ENCODE measurements around the gene LYSMD1.

The LYSMD1 gene

DNA sequence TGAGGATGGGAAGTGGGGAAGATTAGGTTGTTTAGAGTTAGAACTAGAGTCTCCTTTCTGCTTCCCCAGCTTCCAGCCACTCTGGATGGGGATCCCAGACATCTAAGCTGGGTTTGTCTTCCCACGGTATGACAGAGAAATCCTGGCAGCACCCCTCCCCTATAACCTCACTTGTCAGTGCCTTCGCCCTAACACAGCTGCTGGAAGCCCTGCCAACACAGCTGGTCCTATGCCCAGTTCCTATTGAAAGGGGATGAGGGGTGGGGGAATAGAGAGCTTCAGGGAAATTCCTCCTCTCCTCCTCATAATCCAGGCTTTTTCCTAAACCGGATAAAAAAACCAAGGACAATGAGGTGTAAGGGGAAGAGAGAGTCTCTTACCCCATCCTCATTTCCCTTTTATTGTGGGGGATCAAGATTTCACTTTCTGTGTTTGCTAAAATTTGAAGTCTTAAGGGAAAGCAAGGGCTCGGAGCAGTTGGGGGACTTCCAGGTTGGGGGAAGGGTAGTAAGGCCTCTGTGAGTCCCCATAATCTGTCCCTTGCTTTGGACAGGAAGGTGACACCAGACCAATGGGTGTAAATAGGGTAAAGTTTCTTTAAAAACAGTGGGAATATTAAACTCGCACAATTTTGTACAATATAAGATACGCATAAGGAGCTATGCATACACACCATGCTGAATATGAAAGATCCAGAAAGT, 9.5 kb upstream of the LYSMD1 start:
- DNase-seq = no peak

DNA sequence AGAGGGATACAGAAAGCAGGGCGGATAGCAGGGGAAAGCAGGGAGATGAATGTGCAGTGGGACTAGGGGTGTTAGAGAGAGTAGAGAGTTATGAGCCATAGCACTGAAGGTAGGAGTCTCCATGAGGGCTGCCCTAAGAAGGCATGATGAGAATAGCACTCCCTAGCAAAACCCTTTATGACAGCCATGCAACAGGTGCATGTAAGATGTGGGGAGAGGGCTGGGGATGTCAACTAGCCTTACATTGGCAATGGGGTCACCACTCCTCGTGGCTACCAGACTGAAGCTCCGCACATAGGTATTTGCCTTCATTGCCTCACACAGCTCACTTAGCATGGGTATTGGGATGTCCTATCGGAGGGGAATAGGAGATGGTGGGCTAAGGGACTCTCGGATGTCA, 5.5 kb upstream of the LYSMD1 start:
- no peak for DNase-seq

DNA sequence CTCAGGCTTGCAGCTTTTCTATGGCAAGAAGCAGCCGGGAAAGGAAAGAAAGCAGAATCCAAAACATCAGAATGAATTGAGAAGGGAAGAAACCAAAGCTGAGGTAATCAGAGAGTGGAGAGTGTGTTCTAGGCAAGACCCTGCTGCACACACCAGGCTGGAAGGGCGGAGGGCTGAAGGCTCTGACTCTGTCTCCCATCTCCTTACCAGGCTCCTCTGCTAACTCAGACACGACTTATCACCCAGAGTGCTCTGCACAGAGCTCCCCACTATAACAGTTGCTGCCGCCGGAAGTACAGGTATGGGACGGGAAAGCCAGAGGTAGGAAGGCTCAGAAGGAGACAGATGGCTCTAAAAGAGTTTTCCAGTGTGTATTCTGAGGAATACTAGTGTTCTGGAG, 1.4 kb upstream of the LYSMD1 start:
- no peak for DNase-seq

DNA sequence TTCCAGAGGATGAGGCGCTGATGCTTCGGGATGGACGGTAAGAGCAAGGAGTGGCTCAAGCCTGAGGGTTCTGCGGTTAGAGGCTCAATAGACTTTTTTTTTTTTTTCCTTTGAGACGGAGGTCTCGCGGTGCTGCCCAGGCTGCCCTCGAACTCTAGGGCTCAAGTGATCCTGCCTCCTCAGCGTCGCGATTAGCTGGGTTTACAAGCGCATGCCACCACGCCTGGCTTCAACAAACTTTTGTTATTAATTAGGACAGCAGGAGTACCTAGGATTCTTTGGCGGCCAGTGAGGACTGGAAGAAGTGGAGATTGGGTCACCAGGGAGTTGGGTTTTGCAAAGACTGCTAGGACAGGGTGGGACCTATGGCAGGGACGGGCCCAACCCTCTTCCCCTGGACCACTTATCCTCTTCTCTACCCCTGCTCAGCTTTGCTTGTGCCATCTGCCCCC, 829 bp upstream of the LYSMD1 start:
- peak; percentile 12 to 56 (median 36) for DNase-seq

DNA sequence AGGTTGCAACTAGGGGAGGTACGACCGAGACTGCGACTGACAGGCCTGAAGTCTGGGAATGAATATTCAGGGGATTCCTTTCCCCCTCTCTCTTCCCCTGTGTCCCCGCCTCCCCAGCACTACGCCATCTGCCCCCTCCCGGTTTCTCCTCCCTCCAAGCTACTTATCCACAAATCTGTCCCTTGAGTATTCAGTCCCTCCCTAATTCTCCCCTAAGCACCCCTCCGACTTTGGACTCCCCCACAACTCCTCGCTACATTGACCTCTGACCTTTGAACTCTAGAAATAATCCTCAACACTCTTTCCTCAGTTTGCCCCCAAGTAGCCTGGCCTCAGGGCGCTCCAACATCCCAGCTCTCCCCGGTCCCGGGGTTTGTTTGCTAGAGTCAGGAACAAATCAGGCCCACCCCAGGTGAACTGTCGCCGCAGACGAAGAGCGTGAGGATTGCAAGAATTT, 393 bp downstream of the LYSMD1 start:
- DNase-seq = no peak

DNA sequence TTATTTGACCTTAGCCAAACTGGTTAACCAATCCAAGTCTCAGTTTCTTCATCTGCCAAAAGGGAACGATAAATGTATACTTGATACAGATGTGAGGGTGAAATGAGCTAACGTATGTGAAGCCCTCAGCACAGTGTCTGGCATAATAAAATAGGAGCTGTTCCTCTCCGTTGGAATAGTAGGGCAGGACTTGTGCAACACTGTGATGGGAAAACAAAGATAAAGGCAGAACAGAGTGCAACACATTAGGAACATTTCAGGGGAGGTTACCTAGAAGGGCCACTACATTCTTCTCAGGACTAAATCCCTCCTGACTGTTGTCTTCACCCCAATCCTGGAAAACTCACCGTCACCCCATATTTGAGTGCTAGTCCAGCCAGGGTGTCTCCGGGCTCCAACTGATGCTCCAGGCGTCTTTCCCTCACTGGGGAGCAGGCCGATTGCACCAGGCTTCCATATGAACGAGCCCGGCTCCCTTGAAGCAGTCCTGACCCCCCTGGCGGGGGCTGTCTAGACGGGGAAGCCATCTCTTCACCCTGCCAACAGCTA, 896 bp downstream of the LYSMD1 start:
- DNase-seq = no peak

DNA sequence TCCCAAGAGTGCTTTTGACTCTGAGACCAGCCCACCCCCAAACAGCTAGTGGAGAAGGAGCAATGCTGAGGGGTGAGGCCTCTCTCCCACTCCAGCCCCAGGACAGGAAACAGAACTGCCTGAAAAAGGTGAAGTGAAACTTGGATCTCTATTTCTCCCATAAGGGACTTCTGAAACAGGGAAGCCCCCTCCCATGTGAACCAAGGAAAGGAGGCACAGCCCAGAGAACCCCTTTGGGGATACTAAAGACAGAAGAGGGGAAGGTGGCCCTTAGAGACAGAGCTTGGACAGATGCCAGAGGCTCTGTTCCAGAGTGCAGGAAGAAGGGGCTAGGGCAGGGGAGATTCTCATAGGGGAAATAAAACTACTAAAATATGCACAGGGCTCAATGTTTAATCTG, 6.3 kb downstream of the LYSMD1 start:
- peak; percentile 47 to 70 (median 66) for DNase-seq

DNA sequence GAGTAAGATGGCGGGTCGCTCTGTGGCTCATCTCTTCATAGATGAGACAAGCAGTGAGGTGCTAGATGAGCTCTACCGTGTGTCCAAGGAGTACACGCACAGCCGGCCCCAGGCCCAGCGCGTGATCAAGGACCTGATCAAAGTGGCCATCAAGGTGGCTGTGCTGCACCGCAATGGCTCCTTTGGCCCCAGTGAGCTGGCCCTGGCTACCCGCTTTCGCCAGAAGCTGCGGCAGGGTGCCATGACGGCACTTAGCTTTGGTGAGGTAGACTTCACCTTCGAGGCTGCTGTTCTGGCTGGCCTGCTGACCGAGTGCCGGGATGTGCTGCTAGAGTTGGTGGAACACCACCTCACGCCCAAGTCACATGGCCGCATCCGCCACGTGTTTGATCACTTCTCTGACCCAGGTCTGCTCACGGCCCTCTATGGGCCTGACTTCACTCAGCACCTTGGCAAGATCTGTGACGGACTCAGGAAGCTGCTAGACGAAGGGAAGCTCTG, 6.9 kb downstream of the LYSMD1 start:
- peak in 1 of 4 experiments; percentile 37 for DNase-seq

DNA sequence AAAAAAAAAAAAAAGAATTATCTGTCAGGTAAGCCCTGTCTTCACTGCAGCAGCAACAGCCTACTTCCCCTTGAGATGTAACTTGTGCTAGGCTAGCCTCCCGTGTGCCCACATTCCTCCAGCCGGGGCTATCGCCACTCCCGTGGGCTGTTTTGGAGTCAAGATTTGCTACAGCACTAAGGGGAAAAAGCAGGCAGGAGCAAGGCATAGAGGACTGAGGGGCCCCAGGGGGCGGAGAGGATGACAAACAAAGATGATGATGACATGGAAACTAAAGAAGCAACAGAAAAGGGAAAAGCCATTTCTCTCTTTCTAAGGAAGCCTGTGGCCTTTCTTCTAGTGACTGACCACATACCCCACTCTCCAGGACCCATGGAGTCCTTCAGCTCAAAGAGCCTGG, 7.4 kb downstream of the LYSMD1 start:
- peak; percentile 18 to 57 (median 52) for DNase-seq

DNA sequence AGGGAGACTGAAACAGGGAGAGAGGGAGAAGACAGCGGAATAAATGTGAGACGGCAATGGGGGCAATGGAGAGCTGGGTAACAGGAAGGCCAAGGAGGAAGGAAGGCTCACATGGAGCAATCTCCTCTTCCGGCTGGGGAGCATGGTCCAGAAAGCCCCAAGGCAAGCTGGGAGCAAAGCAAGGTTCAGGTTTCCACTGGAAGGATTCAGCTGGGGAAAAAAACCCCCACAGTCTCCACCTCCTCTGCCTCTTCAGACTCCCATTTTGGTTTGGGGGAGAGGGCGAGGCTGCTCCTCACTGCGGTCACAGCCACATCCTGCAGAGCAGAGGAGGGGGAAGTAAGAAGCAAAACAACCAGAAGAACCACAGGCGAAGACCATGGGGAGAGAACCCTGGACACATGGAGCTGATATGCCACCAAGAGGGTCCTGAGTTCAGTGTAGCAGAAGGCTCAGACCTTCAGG, 8.6 kb downstream of the LYSMD1 start:
- DNase-seq = peak; percentile 59 to 82 (median 75)

DNA sequence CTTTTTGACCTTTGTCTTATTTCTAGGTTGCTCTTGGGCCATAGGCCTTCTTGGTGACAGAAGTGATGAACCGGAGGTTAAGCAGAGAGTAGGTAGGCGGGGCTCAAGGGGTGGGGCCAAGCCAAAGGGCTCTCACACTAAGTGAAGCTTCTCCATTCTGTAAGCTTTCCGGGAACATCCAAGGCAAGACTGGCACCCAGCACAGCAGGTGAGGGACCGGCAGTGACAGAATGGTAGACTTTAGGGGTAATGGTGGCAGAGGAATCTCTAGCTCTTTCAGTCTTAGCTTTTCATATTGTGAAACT, 9.2 kb downstream of the LYSMD1 start, which contains the start of gene TNFAIP8L2:
Gene TNFAIP8L2 (plus strand): TSS at position 135 of the 305 bp plus-strand sequence. CDS start 2,049 bp downstream, outside the sequence.
- DNase-seq = peak; percentile 76 to 91 (median 88)

DNA sequence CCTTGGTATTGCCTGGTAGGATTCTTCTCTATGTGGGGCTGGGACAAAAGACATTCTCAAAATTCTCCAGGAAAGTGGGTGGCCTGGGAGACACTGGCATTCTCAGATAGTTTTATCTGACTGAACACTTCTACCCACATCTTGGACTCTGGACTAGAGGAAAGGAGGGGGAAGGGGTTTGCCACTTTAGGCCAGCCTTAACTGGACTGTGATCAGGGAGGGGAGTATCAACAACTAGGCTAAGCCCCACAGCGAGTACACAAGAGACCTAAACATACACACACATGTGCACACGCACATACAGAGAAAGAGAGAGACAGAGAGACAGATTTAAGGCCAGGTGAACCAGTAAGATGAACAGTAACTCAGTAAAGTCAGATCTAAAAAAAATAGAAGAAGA, 18.0 kb downstream of the LYSMD1 start:
- no peak for DNase-seq

DNA sequence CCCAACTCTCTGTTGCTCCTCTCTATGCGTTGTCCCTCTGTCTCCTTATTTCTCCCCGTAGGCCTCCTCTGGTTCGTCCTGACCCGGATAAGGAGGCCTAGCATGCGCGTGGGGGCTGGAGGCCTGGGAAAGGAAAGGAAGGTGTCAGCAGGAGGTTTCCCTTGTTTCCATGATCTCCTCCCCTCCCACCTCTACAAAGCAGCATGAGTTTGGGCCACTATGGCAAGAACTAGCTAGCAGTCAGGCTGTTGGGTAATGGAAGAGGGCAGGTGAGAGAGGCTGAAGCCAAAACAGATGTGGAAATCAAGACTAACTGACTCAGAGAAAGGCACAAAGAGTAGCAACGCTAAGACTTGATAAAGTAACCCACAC, 18.6 kb downstream of the LYSMD1 start:
- DNase-seq = no peak

DNA sequence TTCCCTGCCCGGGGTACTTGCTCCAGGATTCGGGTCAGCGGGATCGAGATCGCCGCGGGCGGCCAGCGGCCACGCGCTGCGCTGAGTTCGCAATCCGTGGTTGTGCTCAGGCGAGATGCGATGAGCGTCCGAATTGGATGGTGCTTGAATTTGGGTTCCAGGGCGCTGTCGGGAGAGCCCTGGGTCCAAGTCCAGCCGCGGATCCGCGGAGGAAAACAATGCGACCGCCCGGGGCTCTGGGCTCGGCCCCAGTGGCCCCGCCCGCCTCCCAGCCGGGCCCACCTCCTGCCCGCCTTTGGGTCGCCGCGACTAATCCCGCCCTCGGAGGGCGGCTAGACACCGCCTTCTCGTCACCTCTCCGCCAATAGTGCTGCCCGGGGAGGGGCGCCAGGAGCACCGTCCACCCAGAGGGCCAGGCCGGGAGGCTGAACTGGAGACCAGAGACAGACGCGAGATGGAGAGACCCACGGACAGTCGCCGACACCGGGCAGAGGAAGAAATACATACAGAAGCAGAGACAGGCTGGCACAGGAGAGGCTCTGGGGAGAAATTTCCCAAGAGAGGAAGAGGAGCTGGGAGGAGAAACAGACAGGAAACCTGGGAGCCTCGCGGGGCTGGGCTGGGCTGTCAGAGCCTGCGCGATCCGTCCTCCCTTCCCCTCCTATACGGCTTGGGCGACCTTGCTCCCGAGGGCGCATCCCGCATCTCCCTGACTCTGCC, 19.1 kb downstream of the LYSMD1 start, which contains the start of gene SEMA6C:
Gene SEMA6C (minus strand): TSS at position 220 of the 720 bp plus-strand sequence. CDS start 4,010 bp downstream, outside the sequence.
- DNase-seq = peak; percentile 92 to 96 (median 95)

DNA sequence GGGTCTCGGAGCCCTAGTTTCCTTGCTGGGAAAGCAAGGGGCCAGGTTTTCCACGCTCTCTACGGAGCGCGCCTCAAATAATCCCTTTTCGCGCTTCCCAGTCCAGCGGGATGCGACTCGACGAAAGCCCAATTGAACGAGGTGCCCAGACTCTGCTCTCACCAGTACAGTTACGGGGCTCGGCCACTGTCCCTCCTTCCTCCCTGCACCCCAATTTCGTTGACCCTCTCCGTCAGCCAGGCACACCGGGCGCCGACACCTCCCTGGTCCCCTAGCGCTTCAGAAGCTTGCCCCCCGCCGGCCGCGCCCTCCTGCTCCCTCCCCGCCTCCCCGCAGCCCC, 19.7 kb downstream of the LYSMD1 start:
- DNase-seq = no peak

DNA sequence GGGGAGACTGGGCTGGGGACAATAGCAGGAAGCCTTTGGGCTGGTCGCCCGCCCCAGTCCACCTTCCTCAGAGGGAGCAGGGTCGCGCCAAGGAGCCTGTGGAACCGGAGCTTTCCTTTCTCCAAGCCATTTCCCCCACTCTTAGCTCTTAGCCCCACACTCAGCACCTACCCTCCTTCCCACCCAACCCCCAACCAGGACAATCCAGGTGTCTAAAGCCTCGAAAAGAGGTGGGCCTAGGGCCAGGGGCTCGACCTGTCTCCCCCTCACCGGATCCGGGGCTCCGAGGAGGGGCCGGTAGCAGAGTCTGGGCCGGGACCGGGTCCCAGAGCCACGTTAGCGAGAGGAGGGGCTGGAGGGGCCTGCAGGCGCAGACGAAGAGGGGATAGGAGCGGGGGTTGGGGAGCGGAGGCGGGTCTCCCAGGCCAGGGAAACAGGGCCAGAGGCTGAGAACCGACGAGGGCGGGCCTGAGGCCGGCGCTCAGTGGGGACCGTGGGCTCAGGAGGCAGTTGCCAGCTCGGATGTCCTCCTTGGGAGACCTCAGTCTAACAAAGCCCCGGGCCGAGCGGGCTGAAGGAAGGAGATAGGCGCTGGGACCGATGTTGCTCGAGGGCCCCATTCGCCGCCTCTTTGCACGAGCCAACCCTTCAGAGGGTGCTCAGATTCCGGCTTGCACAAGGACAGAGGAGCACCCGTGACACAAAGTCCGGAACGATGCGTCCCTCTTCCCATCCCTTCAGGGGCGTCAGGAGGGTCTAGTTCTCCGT, 20.2 kb downstream of the LYSMD1 start:
- DNase-seq = peak; percentile 13 to 45 (median 34)

DNA sequence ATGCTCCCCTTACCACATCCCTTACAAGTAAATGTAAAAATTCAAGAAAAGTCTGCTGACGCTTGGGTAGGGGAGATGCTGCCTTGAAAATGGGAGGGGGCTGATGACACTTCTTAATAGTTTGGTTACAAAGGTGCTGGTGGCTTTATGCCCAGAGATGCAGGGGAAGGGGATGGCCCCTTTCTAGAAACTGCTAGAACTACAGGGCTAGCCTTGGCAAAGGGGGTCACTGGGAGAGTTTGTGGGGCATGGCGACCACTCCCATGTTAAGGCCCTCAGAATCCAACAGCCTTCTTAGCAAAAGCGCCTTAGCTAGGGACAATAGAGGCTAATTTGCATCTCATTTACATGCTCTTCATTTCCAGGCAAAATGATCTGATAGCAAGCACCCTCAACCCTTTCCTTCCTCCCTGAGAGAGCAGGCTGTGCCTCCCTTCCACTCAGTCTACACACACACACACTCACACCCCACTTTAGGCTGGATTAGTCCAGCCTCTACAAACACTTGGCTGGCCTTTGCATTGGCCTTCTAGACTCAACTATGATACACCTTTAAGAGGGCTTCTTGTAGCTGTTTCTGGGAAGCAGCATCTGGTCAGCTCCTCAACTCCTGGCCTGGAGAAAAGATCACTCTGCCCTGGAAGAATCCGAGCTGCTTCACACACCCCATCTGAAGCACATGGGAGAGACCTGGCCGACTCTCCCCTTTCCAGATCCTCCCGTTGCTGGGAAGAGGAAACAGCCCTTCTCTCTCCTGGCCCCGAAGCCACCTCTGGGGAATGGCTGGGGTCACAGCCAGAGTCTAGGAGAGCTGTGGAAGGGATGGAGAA, 21.0 kb downstream of the LYSMD1 start:
- DNase-seq = no peak

DNA sequence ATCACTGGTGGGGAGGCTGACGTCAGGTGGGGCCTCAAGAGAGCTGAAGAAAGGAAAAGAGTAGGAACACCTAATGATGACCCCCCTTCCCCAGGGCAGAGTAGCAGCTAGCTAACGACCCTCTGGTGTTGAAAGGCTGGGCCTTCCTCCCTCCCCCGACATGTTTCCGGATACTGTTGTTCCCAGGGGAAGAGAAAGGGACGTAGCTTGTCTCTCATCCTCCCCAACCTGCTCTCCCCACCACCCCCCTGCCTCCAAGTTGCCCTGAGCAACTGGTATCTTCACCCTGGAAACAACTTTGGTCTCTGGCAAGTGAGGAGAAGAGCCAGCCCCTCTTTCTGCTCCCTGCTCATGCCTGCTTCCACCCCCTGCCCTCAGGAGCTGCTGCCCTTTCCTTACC, 21.7 kb downstream of the LYSMD1 start:
- no peak for DNase-seq

DNA sequence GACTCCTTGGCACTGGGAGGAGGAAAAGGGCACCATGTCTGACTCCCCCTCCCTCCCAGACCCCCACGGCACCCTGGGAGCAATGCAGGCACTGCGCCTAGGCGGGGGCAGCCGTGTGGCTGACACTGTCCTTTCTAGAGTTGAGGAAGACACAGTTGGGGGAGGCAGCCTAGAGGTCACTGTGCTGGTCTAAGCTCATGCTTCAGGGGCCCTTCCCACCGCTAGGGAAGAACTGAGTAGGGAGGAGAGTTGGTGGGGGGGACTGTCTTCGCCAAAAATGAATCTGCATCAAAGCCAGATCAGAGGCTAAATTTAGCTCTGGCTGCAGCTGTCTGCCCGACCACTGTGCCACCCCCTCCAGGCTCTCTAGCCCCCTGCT, 22.7 kb downstream of the LYSMD1 start:
- DNase-seq = no peak

DNA sequence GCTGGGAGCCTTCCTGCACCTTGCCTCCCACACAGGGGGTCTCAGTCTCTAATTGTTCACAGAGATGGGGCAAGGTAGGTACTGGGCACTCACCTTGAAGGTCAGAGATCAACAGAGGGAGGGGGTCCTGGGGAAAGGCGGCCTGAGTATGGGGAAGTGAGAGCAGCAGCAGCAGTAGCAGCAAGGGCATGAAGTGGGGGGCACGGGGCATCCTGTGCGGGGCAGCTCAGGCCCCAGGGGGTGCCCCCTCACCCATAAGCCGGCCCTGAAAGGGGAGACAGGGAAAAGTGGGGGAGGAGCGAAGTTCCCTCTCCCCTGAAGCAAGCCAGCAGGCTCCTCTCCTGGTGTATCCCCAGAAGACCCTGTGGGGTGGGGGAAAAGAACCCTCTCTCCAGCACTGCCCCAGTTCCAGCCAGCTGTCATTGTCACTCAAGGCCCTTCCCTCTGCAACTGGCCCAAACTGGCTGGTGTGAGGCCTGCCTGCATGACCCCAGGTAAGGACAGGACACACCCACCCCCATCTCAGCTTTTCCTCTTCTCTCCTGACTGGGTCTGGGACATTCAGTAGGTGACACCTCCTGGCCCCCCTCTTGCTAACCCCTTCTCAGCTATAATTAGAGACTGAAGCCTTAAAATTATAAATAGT, 23.2 kb downstream of the LYSMD1 start:
- DNase-seq = no peak

DNA sequence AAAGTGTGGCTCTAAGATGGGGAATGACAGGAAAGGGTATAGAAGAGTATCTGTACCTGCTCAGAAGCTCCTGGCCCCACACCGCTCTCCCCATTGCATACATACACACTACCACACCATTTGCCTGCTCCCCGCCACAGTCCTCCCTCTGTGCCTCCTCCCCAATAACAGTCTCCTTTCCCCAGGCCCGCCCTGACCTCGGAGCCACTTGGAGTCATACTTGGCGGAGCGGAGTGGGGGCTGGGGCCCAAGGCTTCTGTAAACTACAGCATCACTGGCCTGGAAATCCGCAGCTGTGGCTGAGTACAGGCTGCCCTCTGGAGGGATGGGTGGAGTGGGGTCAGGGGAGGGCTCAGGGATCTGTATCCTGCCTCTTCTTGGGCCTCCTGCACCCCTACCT, 27.9 kb downstream of the LYSMD1 start:
- DNase-seq = no peak
